ENCODE results near the gene PSME2. TPM values are rescaled to one million over a fixed set of nuclear protein-coding genes. Genes with fewer than 3 reads are reported as not detected.

PSME2 gene
- total and polyA plus RNA-seq, 2 of the 13 experiments (the other 11 are each of a cell fraction or from before 2014, with no cell fraction given): 332 to 716 TPM

DNA sequence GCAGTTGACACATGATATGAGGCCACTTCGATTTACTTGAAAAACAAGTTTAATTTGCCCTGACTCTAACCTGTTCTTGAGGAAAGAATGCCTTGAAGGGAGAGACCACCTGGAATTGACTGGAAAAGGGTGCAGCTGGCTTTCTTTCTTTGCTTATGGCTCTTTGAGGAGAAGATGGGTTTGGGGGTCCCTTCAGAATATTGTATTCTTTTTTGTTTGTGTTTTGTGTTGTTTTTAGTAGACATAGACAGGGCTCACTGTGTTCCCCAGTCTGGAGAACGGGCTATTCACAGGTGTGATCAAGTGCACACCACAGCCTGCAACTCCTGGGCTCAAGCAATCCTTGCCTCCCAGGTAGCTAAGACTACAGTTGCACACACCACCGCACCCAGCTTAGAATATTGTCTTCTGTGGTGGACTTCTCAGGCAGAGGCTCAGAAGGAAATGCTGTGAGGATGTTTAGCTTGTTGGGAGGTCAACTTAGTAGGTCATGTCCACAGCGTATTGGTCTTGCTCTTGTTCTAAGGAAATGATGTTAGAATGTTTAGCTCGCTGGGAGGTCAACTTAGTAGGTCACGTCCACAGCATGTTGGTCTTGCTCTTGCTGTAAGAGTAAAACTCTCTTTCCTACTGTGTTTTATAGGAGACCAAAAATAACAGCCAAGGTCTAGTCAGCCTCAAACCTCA, 30.1 kb downstream of the PSME2 start (continued):
- TF ChIP-seq ZFP41 (CRISPR knock-in tag; IDR thresholded peaks at IDR 0.05; ENCODE audit: borderline replicate concordance) (peak; percentile 36; the same call in 1 of the 2 replicates), ELK4 (CRISPR knock-in tag; IDR thresholded peaks at IDR 0.05; ENCODE audit: borderline replicate concordance) (no peak), ZNF7 (CRISPR knock-in tag; IDR thresholded peaks at IDR 0.05) (no peak)

DNA sequence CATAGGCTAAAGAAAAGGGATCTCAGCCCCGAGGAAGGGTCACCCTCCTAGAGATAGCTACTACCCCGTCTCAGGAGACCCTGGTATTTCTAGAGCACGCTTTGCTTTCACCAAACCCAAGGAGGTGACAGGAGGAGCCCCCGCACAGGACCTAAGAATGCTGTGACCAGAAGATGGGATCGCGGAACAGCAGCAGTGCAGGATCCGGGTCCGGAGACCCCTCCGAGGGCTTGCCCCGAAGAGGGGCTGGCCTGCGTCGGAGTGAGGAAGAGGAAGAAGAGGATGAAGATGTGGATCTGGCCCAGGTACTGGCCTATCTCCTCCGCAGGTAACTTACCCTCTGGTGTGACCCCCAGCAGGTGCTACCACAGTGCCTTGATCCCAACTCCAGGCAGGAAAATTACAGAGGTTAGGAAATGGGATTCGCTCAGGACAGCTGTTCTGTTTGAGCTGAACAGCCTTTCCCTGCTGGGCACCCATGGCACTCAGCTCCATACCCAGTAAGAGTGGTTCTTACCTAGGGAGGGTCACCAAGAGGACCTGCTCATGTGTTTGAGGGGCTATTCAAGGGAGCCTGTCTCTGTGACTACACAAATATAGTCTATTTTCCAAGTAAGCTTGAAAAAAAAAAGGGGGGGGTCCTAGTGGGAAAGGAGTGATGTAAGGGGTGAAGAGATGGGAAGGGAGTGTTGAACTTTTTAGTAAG, 30.8 kb downstream of the PSME2 start:
- POLR2A ChIA-PET: interaction anchor here (0.6 to 15.5 kb wide), 58 partner anchors 12 to 1349 kb away, joined by 3 to 977 read pairs (median 9); partner anchors contain the start of genes ACIN1, BCL2L2, C14orf119 and CARMIL3
- TF ChIP-seq ZNF773 (CRISPR knock-in tag; IDR thresholded peaks at IDR 0.05; ENCODE audit: borderline replicate concordance) (no peak), ZNF333 (CRISPR knock-in tag; IDR thresholded peaks at IDR 0.05; ENCODE audit: borderline replicate concordance) (no peak; the same call in 1 of the 2 replicates), ZNF552 (CRISPR knock-in tag; IDR thresholded peaks at IDR 0.05; ENCODE audit: borderline replicate concordance) (no peak), ZNF569 (CRISPR knock-in tag; IDR thresholded peaks at IDR 0.05; ENCODE audit: borderline replicate concordance) (no peak), SETDB1 (CRISPR knock-in tag; IDR thresholded peaks at IDR 0.05; ENCODE audit: borderline replicate concordance) (no peak), PLRG1 (conservative IDR thresholded peaks at IDR 0.05) (no peak), PRDM15 (CRISPR knock-in tag; IDR thresholded peaks at IDR 0.05) (0 out of 2 replicates have a peak, but pooled peaks have one; percentile 64), FOSL1 (CRISPR knock-in tag; IDR thresholded peaks at IDR 0.05; ENCODE audit: borderline replicate concordance) (no peak; the same call in 1 of the 2 replicates), ELF4 (CRISPR knock-in tag; IDR thresholded peaks at IDR 0.05; ENCODE audit: borderline replicate concordance) (no peak), MAF1 (CRISPR knock-in tag; IDR thresholded peaks at IDR 0.05; ENCODE audit: borderline replicate concordance) (peak; percentile 46; the same call in 1 of the 2 replicates), ZNF570 (CRISPR knock-in tag; IDR thresholded peaks at IDR 0.05; ENCODE audit: borderline replicate concordance) (no peak)

More for the DNA sequence above, 30.8 kb downstream of the PSME2 start:
- no peaks in the 10 kb centered on the region for H3K9me3 ChIP-seq (ENCODE audit: low read length)
- DNase-seq (ENCODE audit: low spot score) (no peak), FAIRE-seq (no peak), ATAC-seq (no peak)
- intact Hi-C loops (cut with micrococcal nuclease; ENCODE audit: unreplicated experiment) (loop anchor here (1.0 to 10.0 kb wide), 5 partner anchors 26 to 1021 kb away; partner anchors contain the start of genes ACIN1, BCL2L2, C14orf119 and EMC9), in situ Hi-C loops (cut with HindIII; ENCODE audit: extremely low pct_ligation_motif_present, low pct_unique_long_range_greater_than_20kb) (loop anchor here (25.0 kb wide), 1 partner anchor 1528 kb away; the partner anchor contains the start of genes ABHD4 and DAD1)
- H3K9ac ChIP-seq (ENCODE audit: insufficient read depth, low read depth, low read length): peak overlapping the region; percentile 99
- no peaks in the 10 kb centered on the region; a peak in 1 of 5 replicates for H3K27me3 ChIP-seq (ENCODE audit: control insufficient read depth in 1 of 2, insufficient read depth in 2 of 2, low read length in 2 of 2)
- peak overlapping the region; percentile 98 for H3K27ac ChIP-seq (ENCODE audit: extremely low read length, insufficient read depth, low read length)
- CTCF ChIA-PET (ENCODE audit: low intra/inter-chr PET ratio, low total read pairs): no interaction called here
- peak overlapping the region; percentile 65 to 96 (median 85) for H3K4me3 ChIP-seq (replicated peaks in 1 of 3; ENCODE audit: insufficient read depth in 1 of 3, low read depth in 2 of 3, low read length in 3 of 3)
- H3K79me2 ChIP-seq (ENCODE audit: insufficient read depth, low read length): peaks cover 33% of the 10 kb centered on the region
- 11% methylated on average over 14 of the region's 14 CpGs for WGBS (ENCODE audit: low lambda C conversion rate)
- peak overlapping the region; percentile 92 for H3K4me2 ChIP-seq (ENCODE audit: low read depth, low read length)
- peaks cover 36 to 41% of the 10 kb centered on the region in 2 experiments for H3K36me3 ChIP-seq (replicated peaks in 1 of 2; ENCODE audit: control insufficient read depth in 1 of 2, insufficient read depth in 2 of 2, low read length in 2 of 2)
- H4K20me1 ChIP-seq (ENCODE audit: insufficient read depth, low read length): no peaks in the 10 kb centered on the region
- H3K4me1 ChIP-seq (ENCODE audit: insufficient read depth, low read length): peaks cover 41% of the 10 kb centered on the region
- BruUV-seq (replicated peaks): no TSS peak
- H2AFZ ChIP-seq (ENCODE audit: low read length): no peak overlapping the region
